Testis (tissue), 2 donors: Measurements from ENCODE around the gene MKNK1.

Experiments used
- POLR2A ChIP-seq: fragments of 450-650 bp; IDR thresholded peaks from one replicate; pipeline ENCODE4 v1.6.1; 2017; ENCODE audit warnings: antibody characterized with exemption, mild to moderate bottlenecking, moderate library complexity
- TF ChIP-seq, protein P1 (sequence below), 3 experiments: fragments of 450-650 bp in 2 of 3; fragments of 200-600 bp in 1 of 3; sonication (generic) in 1 of 3; IDR thresholded peaks; one replicate each; pipeline ENCODE4 v1.5.1; 2016 to 2019; ENCODE audit warnings: antibody characterized with exemption in 3 of 3, mild to moderate bottlenecking in 2 of 3, moderate library complexity in 1 of 3

DNA sequence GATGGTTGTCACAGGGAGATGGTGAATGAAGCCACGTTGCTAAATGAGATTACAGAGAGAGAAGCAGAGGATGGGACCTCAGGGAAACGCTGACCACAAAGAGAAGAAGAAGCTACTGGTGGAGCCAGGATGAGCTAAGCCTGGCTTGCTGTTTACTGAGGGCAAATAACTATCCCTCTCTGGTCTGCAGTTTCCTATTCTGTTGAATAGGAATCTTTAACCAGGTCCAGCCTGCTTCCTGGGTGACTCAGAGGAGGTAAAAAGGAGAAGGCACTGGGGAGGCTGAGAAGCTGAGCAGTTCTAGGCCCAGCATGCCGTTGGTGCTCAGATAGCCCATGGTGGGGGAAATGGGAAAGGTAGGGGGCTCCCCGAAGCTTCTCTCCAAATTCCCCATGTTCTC is 84.9 kb downstream of the MKNK1 start:
- TF ChIP-seq, protein P1, sequence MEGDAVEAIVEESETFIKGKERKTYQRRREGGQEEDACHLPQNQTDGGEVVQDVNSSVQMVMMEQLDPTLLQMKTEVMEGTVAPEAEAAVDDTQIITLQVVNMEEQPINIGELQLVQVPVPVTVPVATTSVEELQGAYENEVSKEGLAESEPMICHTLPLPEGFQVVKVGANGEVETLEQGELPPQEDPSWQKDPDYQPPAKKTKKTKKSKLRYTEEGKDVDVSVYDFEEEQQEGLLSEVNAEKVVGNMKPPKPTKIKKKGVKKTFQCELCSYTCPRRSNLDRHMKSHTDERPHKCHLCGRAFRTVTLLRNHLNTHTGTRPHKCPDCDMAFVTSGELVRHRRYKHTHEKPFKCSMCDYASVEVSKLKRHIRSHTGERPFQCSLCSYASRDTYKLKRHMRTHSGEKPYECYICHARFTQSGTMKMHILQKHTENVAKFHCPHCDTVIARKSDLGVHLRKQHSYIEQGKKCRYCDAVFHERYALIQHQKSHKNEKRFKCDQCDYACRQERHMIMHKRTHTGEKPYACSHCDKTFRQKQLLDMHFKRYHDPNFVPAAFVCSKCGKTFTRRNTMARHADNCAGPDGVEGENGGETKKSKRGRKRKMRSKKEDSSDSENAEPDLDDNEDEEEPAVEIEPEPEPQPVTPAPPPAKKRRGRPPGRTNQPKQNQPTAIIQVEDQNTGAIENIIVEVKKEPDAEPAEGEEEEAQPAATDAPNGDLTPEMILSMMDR (IDR thresholded peaks at IDR 0.05) = no peak
- TF ChIP-seq POLR2A = no peak
